ENCODE results near the gene ZNF775. TPM values are rescaled to one million over a fixed set of nuclear protein-coding genes. Genes with fewer than 3 reads are reported as not detected.

ZNF775 gene
- total RNA-seq, 1 experiment from 2014 or later, result 3.7 TPM

DNA sequence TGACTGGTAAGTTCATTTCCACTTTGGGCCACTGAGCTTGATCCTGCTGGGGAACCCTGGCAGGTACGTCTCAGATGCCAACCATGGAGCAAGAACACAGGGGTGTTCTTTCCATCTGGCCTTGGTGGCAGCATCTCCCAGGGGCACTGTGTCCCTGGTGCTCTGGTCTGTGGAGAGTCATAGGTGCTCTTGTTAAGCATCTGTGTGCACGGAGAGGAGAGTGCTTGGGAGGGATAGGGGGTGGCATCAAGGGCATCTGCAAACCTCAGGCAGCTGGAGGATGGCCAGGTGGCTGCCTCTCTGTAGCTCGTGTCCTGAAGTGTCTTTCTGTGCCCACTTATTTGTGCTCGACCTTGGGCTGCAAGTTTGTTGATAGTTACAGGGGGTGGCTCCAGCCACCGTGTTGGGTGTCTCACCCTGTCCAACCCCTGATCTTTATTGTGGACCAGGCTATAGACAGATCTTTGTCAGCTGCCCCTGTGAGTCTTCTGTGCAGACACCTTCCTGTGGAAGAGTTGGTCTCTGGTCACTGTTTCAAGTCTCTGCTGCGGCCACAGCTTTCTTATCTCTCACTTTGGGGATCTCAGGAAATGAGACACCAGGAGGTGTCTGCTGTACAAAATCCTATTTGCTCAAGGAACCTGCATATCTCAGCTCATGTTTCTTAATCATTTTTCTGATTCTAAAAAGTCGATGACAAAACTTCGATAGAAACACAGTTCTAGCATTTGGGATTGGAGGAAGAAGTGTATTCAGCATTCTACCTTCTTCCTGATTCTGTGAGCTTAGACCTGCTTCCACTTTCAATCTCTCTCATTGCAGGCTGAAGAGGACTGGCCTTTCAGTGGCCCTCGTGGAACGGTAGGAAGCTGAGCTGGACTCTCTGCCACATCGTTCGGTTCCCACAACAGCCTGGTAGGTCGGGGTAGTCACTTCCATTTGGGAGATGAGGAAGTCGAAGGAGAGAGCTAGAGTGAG lies 54.1 kb downstream of the ZNF775 start:
- intact Hi-C loops (cut with micrococcal nuclease), result no loop called here
- no TSS peak for BruUV-seq (replicated peaks)

DNA sequence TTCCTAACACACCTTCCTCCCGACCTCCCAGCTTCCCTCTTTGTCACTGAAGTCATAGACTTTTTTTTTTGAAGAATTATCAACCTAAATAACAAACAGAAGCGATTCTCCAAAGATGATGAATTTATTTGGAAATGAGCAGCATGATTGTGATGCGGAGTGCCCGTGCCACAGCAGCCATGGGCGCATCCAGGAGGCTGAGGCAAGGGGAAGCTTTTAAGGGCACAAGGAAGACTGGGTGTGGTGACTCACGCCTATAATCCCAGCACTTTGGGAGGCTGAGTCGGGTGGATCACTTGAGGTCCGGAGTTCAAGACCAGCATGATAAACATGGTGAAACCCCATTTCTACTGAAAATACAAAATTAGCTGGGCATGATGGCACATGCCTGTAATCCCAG lies 55.1 kb downstream of the ZNF775 start:
- Histone ChIP-seq H3K4me2 (ENCODE audit: low read length) (no peak overlapping the region), H3K9me2 (replicated peaks; ENCODE audit: low read length) (no peaks in the 10 kb centered on the region), H3K27ac (ENCODE audit: low read length) (no peak overlapping the region), H3K9ac (ENCODE audit: low read length) (no peak overlapping the region), H3F3A (ENCODE audit: low read length, unreplicated experiment) (no peaks in the 10 kb centered on the region), H3K79me2 (ENCODE audit: low read length) (no peaks in the 10 kb centered on the region), H2AFZ (ENCODE audit: low read length) (no peak overlapping the region), H3K4me3 (ENCODE audit: low read length) (no peak overlapping the region), H3K27me3 (ENCODE audit: low read length) (no peaks in the 10 kb centered on the region), H3K4me1 (ENCODE audit: insufficient read depth, low read length) (peaks cover 2% of the 10 kb centered on the region), H3K36me3 (ENCODE audit: low read depth, low read length) (no peaks in the 10 kb centered on the region), H4K20me1 (ENCODE audit: low read length) (no peaks in the 10 kb centered on the region), H3K9me3 (ENCODE audit: low read length) (no peaks in the 10 kb centered on the region)
- intact Hi-C loops (cut with micrococcal nuclease), result no loop called here
- BruUV-seq (replicated peaks), result no TSS peak
- DNase-seq (no peak), ATAC-seq (no peak)
- CTCF ChIA-PET, result no interaction called here
- TF ChIP-seq EZH2 (IDR thresholded peaks at IDR 0.05; ENCODE audit: low read length, unreplicated experiment) (no peak), EZH2phosphoT487 (IDR thresholded peaks at IDR 0.05; ENCODE audit: borderline replicate concordance, low read length) (no peak)
- TF ChIP-seq, protein P1, sequence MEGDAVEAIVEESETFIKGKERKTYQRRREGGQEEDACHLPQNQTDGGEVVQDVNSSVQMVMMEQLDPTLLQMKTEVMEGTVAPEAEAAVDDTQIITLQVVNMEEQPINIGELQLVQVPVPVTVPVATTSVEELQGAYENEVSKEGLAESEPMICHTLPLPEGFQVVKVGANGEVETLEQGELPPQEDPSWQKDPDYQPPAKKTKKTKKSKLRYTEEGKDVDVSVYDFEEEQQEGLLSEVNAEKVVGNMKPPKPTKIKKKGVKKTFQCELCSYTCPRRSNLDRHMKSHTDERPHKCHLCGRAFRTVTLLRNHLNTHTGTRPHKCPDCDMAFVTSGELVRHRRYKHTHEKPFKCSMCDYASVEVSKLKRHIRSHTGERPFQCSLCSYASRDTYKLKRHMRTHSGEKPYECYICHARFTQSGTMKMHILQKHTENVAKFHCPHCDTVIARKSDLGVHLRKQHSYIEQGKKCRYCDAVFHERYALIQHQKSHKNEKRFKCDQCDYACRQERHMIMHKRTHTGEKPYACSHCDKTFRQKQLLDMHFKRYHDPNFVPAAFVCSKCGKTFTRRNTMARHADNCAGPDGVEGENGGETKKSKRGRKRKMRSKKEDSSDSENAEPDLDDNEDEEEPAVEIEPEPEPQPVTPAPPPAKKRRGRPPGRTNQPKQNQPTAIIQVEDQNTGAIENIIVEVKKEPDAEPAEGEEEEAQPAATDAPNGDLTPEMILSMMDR (conservative IDR thresholded peaks at IDR 0.05; ENCODE audit: low read depth, low read length), result no peak
- POLR2A ChIA-PET (ENCODE audit: unreplicated experiment), result no interaction called here

More for the DNA sequence above, 54.1 kb downstream of the ZNF775 start:
- DNase-seq (no peak), ATAC-seq (no peak)
- Histone ChIP-seq H3K4me1 (ENCODE audit: insufficient read depth, low read length) (peaks cover 11% of the 10 kb centered on the region), H3K4me2 (ENCODE audit: low read length) (no peak overlapping the region), H3K36me3 (ENCODE audit: low read depth, low read length) (no peaks in the 10 kb centered on the region), H3K27ac (ENCODE audit: low read length) (no peak overlapping the region), H3K9me3 (ENCODE audit: low read length) (no peaks in the 10 kb centered on the region), H3K27me3 (ENCODE audit: low read length) (no peaks in the 10 kb centered on the region), H2AFZ (ENCODE audit: low read length) (no peak overlapping the region), H4K20me1 (ENCODE audit: low read length) (no peaks in the 10 kb centered on the region), H3F3A (ENCODE audit: low read length, unreplicated experiment) (no peaks in the 10 kb centered on the region), H3K79me2 (ENCODE audit: low read length) (no peaks in the 10 kb centered on the region), H3K9ac (ENCODE audit: low read length) (no peak overlapping the region), H3K4me3 (ENCODE audit: low read length) (no peak overlapping the region), H3K9me2 (replicated peaks; ENCODE audit: low read length) (no peaks in the 10 kb centered on the region)
- TF ChIP-seq EZH2phosphoT487 (IDR thresholded peaks at IDR 0.05; ENCODE audit: borderline replicate concordance, low read length), result no peak
- TF ChIP-seq, protein P1 (conservative IDR thresholded peaks at IDR 0.05; ENCODE audit: low read depth, low read length), result no peak
- no peak for TF ChIP-seq EZH2 (IDR thresholded peaks at IDR 0.05; ENCODE audit: low read length, unreplicated experiment)
- POLR2A ChIA-PET (ENCODE audit: unreplicated experiment), result interaction anchor here (0.6 kb wide), 1 partner anchor 306 kb away, joined by 3 read pairs; no protein-coding TSS in a partner anchor
- CTCF ChIA-PET, result no interaction called here

DNA sequence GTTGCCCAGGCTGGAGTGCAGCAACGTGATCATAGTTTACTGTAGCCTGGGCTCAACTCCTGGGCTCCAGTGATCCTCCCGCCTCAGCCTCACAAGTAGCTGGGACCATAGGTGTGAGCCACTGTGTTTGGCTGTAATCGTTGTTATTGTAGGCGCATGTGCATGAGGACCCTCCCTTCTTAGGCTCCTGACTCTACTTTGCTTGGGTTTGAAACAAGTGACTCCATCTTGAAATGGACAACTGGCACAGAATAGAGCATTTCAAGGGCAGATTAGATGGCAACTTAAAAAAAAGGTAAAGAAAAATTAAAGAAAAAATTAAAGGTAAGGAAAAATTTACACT lies 55.9 kb downstream of the ZNF775 start:
- CTCF ChIA-PET, result no interaction called here
- Histone ChIP-seq H3K4me1 (ENCODE audit: insufficient read depth, low read length) (no peaks in the 10 kb centered on the region), H3K4me2 (ENCODE audit: low read length) (no peak overlapping the region), H3K9ac (ENCODE audit: low read length) (no peak overlapping the region), H4K20me1 (ENCODE audit: low read length) (no peaks in the 10 kb centered on the region), H3K9me2 (replicated peaks; ENCODE audit: low read length) (no peaks in the 10 kb centered on the region), H3K9me3 (ENCODE audit: low read length) (no peaks in the 10 kb centered on the region), H2AFZ (ENCODE audit: low read length) (no peak overlapping the region), H3K27ac (ENCODE audit: low read length) (no peak overlapping the region), H3K36me3 (ENCODE audit: low read depth, low read length) (no peaks in the 10 kb centered on the region), H3F3A (ENCODE audit: low read length, unreplicated experiment) (no peaks in the 10 kb centered on the region), H3K27me3 (ENCODE audit: low read length) (no peaks in the 10 kb centered on the region), H3K4me3 (ENCODE audit: low read length) (no peak overlapping the region), H3K79me2 (ENCODE audit: low read length) (no peaks in the 10 kb centered on the region)
- no TSS peak for BruUV-seq (replicated peaks)
- POLR2A ChIA-PET (ENCODE audit: unreplicated experiment), result no interaction called here
- no peak for DNase-seq
- TF ChIP-seq, protein P1 (conservative IDR thresholded peaks at IDR 0.05; ENCODE audit: low read depth, low read length), result no peak
- TF ChIP-seq EZH2 (IDR thresholded peaks at IDR 0.05; ENCODE audit: low read length, unreplicated experiment) (no peak), EZH2phosphoT487 (IDR thresholded peaks at IDR 0.05; ENCODE audit: borderline replicate concordance, low read length) (no peak)
- intact Hi-C loops (cut with micrococcal nuclease), result no loop called here
- ATAC-seq, result no peak
